Liver (tissue), 9 donors: ENCODE data around the gene VIM. TPM values are rescaled to one million over a fixed set of nuclear protein-coding genes. Genes with fewer than 3 reads are reported as not detected.

ENCODE experiments used
- DNase-seq: peaks from one replicate; pipeline ENCODE4 v3.0.0-alpha.2; 2017; ENCODE audit warnings: low spot score
- H3K27ac ChIP-seq, 2 donors: one replicate each; pipeline ENCODE4 v1.7.0; 2013; ENCODE audit warnings: inconsistent platforms in 2 of 2, low read length in 2 of 2, control low read depth in 1 of 2, low read depth in 1 of 2, mild to moderate bottlenecking in 1 of 2
- H3K27me3 ChIP-seq, 4 donors: one replicate each; pipeline versions ENCODE4 v1.6.1 to v1.7.0; 2013; ENCODE audit warnings: low read length in 3 of 4, inconsistent platforms in 1 of 4, mild to moderate bottlenecking in 1 of 4, moderate library complexity in 1 of 4; ENCODE audit not compliant: control insufficient read depth in 4 of 4, insufficient read depth in 4 of 4
- H3K36me3 ChIP-seq, 4 donors: one replicate each; pipeline versions ENCODE4 v1.6.1 to v1.7.0; 2013; ENCODE audit warnings: low read length in 3 of 4, mild to moderate bottlenecking in 3 of 4, low read depth in 1 of 4, moderate library complexity in 1 of 4; ENCODE audit not compliant: control insufficient read depth in 4 of 4, insufficient read depth in 3 of 4
- H3K4me1 ChIP-seq, 4 donors: one replicate each; pipeline versions ENCODE4 v1.6.1 to v1.7.0; 2013; ENCODE audit warnings: low read length in 3 of 4, mild to moderate bottlenecking in 3 of 4, moderate library complexity in 1 of 4; ENCODE audit not compliant: control insufficient read depth in 4 of 4, insufficient read depth in 4 of 4
- H3K4me3 ChIP-seq, 3 donors: one replicate each; pipeline versions ENCODE4 v1.6.1 to v1.7.0; 2013; ENCODE audit warnings: low read length in 3 of 3, control low read depth in 1 of 3, low read depth in 1 of 3, mild to moderate bottlenecking in 1 of 3
- H3K9ac ChIP-seq, 2 donors: one replicate each; pipeline ENCODE4 v1.7.0; 2013; ENCODE audit warnings: low read length in 2 of 2, mild to moderate bottlenecking in 2 of 2, moderate library complexity in 2 of 2, control low read depth in 1 of 2, low read depth in 1 of 2
- H3K9me3 ChIP-seq, 4 donors: one replicate each; pipeline versions ENCODE4 v1.6.1 to v1.7.0; 2013; ENCODE audit warnings: low read length in 3 of 4; ENCODE audit not compliant: control insufficient read depth in 4 of 4
- EGR1 ChIP-seq, 2 donors: IDR thresholded peaks; 2 replicates each; pipeline ENCODE4 v1.6.1; 2016 to 2018; ENCODE audit warnings: antibody characterized with exemption in 2 of 2, low read depth in 2 of 2
- FOXA1 ChIP-seq: IDR thresholded peaks from 2 replicates; pipeline ENCODE4 v1.6.1; 2016; ENCODE audit warnings: antibody characterized with exemption
- GABPA ChIP-seq, 2 donors: IDR thresholded peaks in 1 of 2; conservative IDR thresholded peaks in 1 of 2; 2 replicates each; pipeline ENCODE4 v1.6.1; 2016; ENCODE audit warnings: antibody characterized with exemption in 2 of 2, mild to moderate bottlenecking in 1 of 2, moderate library complexity in 1 of 2
- HNF4A ChIP-seq, 2 donors: conservative IDR thresholded peaks; 2 replicates each; pipeline ENCODE4 v1.6.1; 2016; ENCODE audit warnings: antibody characterized with exemption in 2 of 2, mild to moderate bottlenecking in 2 of 2
- HNF4G ChIP-seq: IDR thresholded peaks from 2 replicates; pipeline ENCODE4 v1.6.1; 2016; ENCODE audit warnings: antibody characterized with exemption
- JUND ChIP-seq, 2 donors: IDR thresholded peaks; 2 replicates each; pipeline ENCODE4 v1.6.1; 2016; ENCODE audit warnings: antibody characterized with exemption in 2 of 2
- NR2F2 ChIP-seq: IDR thresholded peaks from 2 replicates; pipeline ENCODE4 v1.6.1; 2016; ENCODE audit warnings: antibody characterized with exemption
- RAD21 ChIP-seq, 2 donors: IDR thresholded peaks; 2 replicates each; pipeline ENCODE4 v1.6.1; 2016; ENCODE audit warnings: antibody characterized with exemption in 2 of 2, mild to moderate bottlenecking in 2 of 2
- SP1 ChIP-seq: IDR thresholded peaks from 2 replicates; pipeline ENCODE4 v1.6.1; 2018; ENCODE audit warnings: antibody characterized with exemption, mild to moderate bottlenecking
- TAF1 ChIP-seq: conservative IDR thresholded peaks from 2 replicates; pipeline ENCODE4 v1.6.1; 2016; ENCODE audit warnings: antibody characterized with exemption, mild to moderate bottlenecking
- YY1 ChIP-seq: IDR thresholded peaks from 2 replicates; pipeline ENCODE4 v1.6.1; 2016; ENCODE audit warnings: antibody characterized with exemption, mild to moderate bottlenecking
- WGBS: extraction: QIAGEN DNeasy Blood & Tissue Kit; methylation state at CpG from one replicate; pipeline ENCODE4 v1.1.7; 2013; 5-methylcytosine and 5-hydroxymethylcytosine counted together
- polyA plus RNA-seq, 2 donors: library from polyadenylated mRNA; stranded (reverse) in 1 of 2; unstranded in 1 of 2; fragments of 200-250 nt in 1 of 2; fragments of >200 nt in 1 of 2; fragmentation: Nextera tagmentation in 1 of 2; extraction: Ambion mirVana in 1 of 2; gene quantifications; one replicate each; pipeline versions ENCODE4 v1.2.1 to v1.2.3, GENCODE V29; 2013 to 2015
- total RNA-seq, 2 donors: library from RNA; depleted of rRNA; stranded (reverse); fragments of >200 nt; gene quantifications; one replicate each; pipeline ENCODE4 v1.2.3, GENCODE V29; 2014
- TF ChIP-seq, protein P1 (sequence below): IDR thresholded peaks from 2 replicates; pipeline ENCODE4 v1.6.1; 2016; ENCODE audit warnings: antibody characterized with exemption
- TF ChIP-seq, protein P2 (sequence below): IDR thresholded peaks from 2 replicates; pipeline ENCODE4 v1.6.1; 2016; ENCODE audit warnings: antibody characterized with exemption
- TF ChIP-seq, protein P3 (sequence below): IDR thresholded peaks from 2 replicates; pipeline ENCODE4 v1.6.1; 2016; ENCODE audit warnings: antibody characterized with exemption, mild to moderate bottlenecking
- TF ChIP-seq, protein P4 (sequence below): fragments of 150-350 bp; IDR thresholded peaks from 2 replicates; pipeline ENCODE4 v1.5.1; 2017; ENCODE audit warnings: improper control_type of control experiment, low read depth, low read length; ENCODE audit not compliant: missing input control
- donor health status: healthy.
- donor health status: healthy.
- donor health status: healthy.
- donor health status: healthy.
- donor health status: healthy.

The VIM gene
- total and polyA plus RNA-seq, 4 donors, result 42.5 to 212 (median 100) TPM

DNA sequence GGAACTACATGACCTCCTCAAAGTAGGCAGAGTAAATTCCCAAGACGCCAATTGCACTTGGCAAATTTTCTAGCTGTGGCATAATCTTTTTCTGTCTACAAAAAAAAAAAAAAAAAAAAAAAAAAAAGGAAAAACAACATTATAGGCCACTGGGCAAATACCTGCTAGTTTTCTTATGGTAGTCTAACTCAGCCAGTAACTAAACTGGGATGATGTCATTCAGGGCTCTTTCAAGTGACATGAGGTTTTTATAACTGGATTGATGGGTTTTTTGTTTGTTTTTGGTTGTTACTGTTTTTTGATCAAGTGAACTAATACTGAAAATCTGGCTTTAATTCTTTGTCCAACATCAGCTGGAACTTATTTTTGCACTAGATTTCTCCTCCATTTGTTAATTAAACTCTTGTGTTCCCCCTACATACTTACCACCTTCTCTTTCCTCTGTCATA lies 7.4 kb upstream of the VIM start:
- TF ChIP-seq RAD21 (IDR thresholded peaks at IDR 0.05) (no peak), HNF4G (no peak), TAF1 (no peak), HNF4A (conservative IDR thresholded peaks at IDR 0.05) (no peak), JUND (IDR thresholded peaks at IDR 0.05) (no peak), NR2F2 (no peak), SP1 (no peak)
- TF ChIP-seq, protein P1, sequence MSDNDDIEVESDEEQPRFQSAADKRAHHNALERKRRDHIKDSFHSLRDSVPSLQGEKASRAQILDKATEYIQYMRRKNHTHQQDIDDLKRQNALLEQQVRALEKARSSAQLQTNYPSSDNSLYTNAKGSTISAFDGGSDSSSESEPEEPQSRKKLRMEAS, result no peak
- TF ChIP-seq, protein P2, sequence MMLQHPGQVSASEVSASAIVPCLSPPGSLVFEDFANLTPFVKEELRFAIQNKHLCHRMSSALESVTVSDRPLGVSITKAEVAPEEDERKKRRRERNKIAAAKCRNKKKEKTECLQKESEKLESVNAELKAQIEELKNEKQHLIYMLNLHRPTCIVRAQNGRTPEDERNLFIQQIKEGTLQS, result no peak
- TF ChIP-seq, protein P3, sequence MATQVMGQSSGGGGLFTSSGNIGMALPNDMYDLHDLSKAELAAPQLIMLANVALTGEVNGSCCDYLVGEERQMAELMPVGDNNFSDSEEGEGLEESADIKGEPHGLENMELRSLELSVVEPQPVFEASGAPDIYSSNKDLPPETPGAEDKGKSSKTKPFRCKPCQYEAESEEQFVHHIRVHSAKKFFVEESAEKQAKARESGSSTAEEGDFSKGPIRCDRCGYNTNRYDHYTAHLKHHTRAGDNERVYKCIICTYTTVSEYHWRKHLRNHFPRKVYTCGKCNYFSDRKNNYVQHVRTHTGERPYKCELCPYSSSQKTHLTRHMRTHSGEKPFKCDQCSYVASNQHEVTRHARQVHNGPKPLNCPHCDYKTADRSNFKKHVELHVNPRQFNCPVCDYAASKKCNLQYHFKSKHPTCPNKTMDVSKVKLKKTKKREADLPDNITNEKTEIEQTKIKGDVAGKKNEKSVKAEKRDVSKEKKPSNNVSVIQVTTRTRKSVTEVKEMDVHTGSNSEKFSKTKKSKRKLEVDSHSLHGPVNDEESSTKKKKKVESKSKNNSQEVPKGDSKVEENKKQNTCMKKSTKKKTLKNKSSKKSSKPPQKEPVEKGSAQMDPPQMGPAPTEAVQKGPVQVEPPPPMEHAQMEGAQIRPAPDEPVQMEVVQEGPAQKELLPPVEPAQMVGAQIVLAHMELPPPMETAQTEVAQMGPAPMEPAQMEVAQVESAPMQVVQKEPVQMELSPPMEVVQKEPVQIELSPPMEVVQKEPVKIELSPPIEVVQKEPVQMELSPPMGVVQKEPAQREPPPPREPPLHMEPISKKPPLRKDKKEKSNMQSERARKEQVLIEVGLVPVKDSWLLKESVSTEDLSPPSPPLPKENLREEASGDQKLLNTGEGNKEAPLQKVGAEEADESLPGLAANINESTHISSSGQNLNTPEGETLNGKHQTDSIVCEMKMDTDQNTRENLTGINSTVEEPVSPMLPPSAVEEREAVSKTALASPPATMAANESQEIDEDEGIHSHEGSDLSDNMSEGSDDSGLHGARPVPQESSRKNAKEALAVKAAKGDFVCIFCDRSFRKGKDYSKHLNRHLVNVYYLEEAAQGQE, result no peak
- TF ChIP-seq, protein P4, sequence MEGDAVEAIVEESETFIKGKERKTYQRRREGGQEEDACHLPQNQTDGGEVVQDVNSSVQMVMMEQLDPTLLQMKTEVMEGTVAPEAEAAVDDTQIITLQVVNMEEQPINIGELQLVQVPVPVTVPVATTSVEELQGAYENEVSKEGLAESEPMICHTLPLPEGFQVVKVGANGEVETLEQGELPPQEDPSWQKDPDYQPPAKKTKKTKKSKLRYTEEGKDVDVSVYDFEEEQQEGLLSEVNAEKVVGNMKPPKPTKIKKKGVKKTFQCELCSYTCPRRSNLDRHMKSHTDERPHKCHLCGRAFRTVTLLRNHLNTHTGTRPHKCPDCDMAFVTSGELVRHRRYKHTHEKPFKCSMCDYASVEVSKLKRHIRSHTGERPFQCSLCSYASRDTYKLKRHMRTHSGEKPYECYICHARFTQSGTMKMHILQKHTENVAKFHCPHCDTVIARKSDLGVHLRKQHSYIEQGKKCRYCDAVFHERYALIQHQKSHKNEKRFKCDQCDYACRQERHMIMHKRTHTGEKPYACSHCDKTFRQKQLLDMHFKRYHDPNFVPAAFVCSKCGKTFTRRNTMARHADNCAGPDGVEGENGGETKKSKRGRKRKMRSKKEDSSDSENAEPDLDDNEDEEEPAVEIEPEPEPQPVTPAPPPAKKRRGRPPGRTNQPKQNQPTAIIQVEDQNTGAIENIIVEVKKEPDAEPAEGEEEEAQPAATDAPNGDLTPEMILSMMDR, result no peak
- DNase-seq, result no peak
- Histone ChIP-seq H3K27ac (no peak overlapping the region), H3K36me3 (no peaks in the 10 kb centered on the region), H3K9ac (no peak overlapping the region), H3K9me3 (no peaks in the 10 kb centered on the region), H3K27me3 (no peaks in the 10 kb centered on the region), H3K4me1 (no peaks in the 10 kb centered on the region), H3K4me3 (no peak overlapping the region)
- 87% methylated on average over 1 of the region's 1 CpG for WGBS

DNA sequence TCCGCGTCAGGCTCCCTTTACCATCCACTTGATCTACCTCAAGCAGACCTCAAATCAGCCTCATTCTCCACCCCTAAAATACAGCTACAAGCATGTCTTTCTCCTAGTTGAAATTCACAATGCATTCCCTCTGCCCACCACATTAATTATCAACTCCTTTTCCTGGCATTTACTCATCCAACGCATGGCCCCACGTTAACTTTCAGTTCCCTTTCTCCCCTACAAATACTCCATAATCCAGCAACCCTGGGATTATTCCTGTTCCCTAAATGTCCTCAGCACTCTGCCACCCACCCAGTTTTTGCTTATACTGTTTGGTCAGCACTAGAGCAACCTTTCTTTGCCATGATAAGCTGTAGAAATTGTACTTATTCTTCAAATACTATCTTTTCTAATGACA lies 5.7 kb upstream of the VIM start:
- DNase-seq, result no peak
- H3K4me1 ChIP-seq, result no peaks in the 10 kb centered on the region
- no peaks in the 10 kb centered on the region for H3K36me3 ChIP-seq
- no peak overlapping the region for H3K9ac ChIP-seq
- H3K9me3 ChIP-seq, result no peaks in the 10 kb centered on the region
- 76% methylated on average over 4 of the region's 4 CpGs for WGBS
- no peak overlapping the region for H3K4me3 ChIP-seq
- no peak overlapping the region for H3K27ac ChIP-seq
- TF ChIP-seq FOXA1 (no peak), RAD21 (IDR thresholded peaks at IDR 0.05) (no peak), JUND (IDR thresholded peaks at IDR 0.05) (no peak), TAF1 (no peak)
- TF ChIP-seq, protein P1, result no peak
- H3K27me3 ChIP-seq, result no peaks in the 10 kb centered on the region

DNA sequence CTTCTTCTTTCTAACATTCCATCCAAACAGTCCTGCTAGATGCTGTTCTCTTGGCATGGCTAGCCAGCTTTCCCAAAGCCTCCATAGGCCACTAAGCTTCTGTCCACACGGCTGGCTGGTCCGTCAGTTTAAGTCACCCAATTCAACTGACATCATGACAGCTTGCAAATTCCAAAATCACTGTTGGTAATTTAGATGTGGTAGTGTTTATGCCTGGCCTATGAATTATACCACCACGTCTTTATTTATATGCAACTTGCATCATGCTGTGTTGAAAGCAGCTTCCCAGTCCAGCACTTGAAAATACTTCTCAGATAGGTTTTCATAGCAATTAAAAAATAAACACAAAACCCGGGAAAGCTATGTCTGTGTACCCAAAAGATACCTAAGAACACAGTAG lies 2.2 kb upstream of the VIM start:
- no peak overlapping the region for H3K27ac ChIP-seq
- no peaks in the 10 kb centered on the region for H3K9me3 ChIP-seq
- no peak overlapping the region for H3K4me3 ChIP-seq
- H3K4me1 ChIP-seq, result peaks cover 8 to 24% (median 15%) of the 10 kb centered on the region in 4 donors
- H3K27me3 ChIP-seq, result peaks cover 0 to 12% (median 0%) of the 10 kb centered on the region in 4 donors
- H3K36me3 ChIP-seq, result no peaks in the 10 kb centered on the region
- WGBS, result 68% methylated on average over 4 of the region's 4 CpGs
- no peak overlapping the region for H3K9ac ChIP-seq
- DNase-seq, result no peak
- TF ChIP-seq SP1 (no peak), GABPA (IDR thresholded peaks at IDR 0.05 in 1 of 2, conservative IDR thresholded peaks at IDR 0.05 in 1 of 2) (no peak), EGR1 (IDR thresholded peaks at IDR 0.05; ENCODE audit: low read depth in 2 of 2) (no peak), YY1 (no peak)
- TF ChIP-seq, protein P1, result no peak
- TF ChIP-seq, protein P3, result no peak
- TF ChIP-seq, protein P4, result no peak
